ENCODE data around the gene OR10J5. TPM values are rescaled to one million over a fixed set of nuclear protein-coding genes. Genes with fewer than 3 reads are reported as not detected.

Gene OR10J5
- total RNA-seq, 2 experiments from 2014 or later, result not detected

DNA sequence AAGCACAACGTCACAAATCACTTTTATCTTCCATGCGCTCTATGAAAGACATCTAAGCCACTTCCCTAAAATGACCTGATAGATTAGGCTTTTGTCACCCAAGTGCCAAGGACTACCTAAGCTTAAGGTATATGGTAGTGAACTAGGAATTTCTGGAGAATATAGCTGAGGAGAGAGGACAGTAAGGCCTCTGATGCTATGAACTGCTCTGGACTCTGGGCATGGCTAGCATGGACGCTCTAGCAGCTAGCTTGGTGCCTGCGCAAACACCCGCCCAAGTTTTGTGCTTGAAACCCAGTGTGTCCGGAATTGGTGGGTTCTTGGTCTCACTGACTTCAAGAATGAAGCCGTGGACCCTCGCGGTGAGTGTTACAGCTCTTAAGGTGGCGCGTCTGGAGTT lies 42.5 kb downstream of the OR10J5 start:
- Histone ChIP-seq H3K9me3 (ENCODE audit: control insufficient read depth in 1 of 2, insufficient read depth in 1 of 2, low read length in 2 of 2) (peaks cover 0 to 8% of the 10 kb centered on the region in 2 experiments), H3K4me1 (ENCODE audit: insufficient read depth, low read length) (no peaks in the 10 kb centered on the region), H3K36me3 (ENCODE audit: insufficient read depth, low read length) (no peaks in the 10 kb centered on the region), H3K27me3 (ENCODE audit: control insufficient read depth in 1 of 2, insufficient read depth in 2 of 2, low read length in 2 of 2) (no peaks in the 10 kb centered on the region), H3K27ac (ENCODE audit: low read depth in 1 of 2, low read length in 2 of 2) (no peak overlapping the region), H3K4me3 (ENCODE audit: low read length) (no peak overlapping the region)
- intact Hi-C loops (cut with DNase I, micrococcal nuclease), result no loop called here
- ATAC-seq (ENCODE audit: poor library complexity), result no peak
- peaks cover 3% of the 10 kb centered on the region for H3K9me3 Mint-ChIP-seq
- CTCF ChIA-PET, result no interaction called here
- no peak overlapping the region for H3K27ac Mint-ChIP-seq
- H3K36me3 Mint-ChIP-seq (ENCODE audit: low read depth), result no peaks in the 10 kb centered on the region
- peaks cover 5% of the 10 kb centered on the region for H3K27me3 Mint-ChIP-seq
- POLR2A ChIA-PET, result interaction anchor here (0.6 kb wide), 1 partner anchor 1458 kb away, joined by 3 read pairs; no protein-coding TSS in a partner anchor
- TF ChIP-seq, protein P1, sequence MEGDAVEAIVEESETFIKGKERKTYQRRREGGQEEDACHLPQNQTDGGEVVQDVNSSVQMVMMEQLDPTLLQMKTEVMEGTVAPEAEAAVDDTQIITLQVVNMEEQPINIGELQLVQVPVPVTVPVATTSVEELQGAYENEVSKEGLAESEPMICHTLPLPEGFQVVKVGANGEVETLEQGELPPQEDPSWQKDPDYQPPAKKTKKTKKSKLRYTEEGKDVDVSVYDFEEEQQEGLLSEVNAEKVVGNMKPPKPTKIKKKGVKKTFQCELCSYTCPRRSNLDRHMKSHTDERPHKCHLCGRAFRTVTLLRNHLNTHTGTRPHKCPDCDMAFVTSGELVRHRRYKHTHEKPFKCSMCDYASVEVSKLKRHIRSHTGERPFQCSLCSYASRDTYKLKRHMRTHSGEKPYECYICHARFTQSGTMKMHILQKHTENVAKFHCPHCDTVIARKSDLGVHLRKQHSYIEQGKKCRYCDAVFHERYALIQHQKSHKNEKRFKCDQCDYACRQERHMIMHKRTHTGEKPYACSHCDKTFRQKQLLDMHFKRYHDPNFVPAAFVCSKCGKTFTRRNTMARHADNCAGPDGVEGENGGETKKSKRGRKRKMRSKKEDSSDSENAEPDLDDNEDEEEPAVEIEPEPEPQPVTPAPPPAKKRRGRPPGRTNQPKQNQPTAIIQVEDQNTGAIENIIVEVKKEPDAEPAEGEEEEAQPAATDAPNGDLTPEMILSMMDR (IDR thresholded peaks at IDR 0.05), result no peak
- H3K4me3 Mint-ChIP-seq, result no peak overlapping the region
- no peaks in the 10 kb centered on the region for H3K4me1 Mint-ChIP-seq (ENCODE audit: low read depth)
- DNase-seq, result no peak

DNA sequence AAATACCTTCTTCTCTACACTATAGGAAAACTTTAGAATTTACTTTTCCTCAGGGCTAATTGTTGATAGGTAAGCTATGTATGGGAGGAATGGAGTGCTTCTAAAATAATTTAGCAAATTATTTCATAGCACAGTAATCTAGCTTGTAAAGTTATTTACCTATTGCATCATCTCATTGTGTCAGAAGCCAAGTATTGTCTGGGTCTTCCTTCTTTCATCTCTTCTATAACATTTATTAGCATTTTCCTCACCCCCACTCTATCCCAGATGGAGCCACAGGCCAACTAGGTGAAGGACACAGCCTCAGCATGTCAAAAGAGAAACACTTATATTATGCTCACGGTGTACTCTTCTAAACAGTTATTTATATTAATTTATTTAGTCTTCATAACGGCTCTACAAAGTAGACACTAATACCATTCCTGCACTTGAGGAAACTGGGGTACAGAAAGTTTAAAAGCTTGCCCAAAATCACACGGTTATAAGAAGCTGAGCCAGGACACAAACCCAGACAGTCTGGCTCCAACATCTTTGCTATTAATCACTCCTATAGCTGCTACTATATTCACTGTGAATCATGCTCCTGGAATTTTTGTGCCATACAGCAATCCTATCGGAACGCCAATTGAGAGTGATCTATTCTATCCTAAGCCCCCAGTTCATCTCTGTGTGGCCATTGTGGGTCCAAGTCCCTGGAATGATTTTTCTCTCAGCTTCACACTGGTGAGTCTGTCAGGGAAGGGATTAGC lies 43.1 kb downstream of the OR10J5 start:
- Mint-ChIP-seq H3K27me3 (peaks cover 5% of the 10 kb centered on the region), H3K4me3 (no peak overlapping the region), H3K9me3 (peaks cover under 1% of the 10 kb centered on the region), H3K36me3 (ENCODE audit: low read depth) (no peaks in the 10 kb centered on the region), H3K27ac (no peak overlapping the region), H3K4me1 (ENCODE audit: low read depth) (no peaks in the 10 kb centered on the region)
- ATAC-seq (ENCODE audit: poor library complexity) (no peak), DNase-seq (no peak)
- Histone ChIP-seq H3K36me3 (ENCODE audit: insufficient read depth, low read length) (no peaks in the 10 kb centered on the region), H3K27me3 (ENCODE audit: control insufficient read depth in 1 of 2, insufficient read depth in 2 of 2, low read length in 2 of 2) (no peaks in the 10 kb centered on the region), H3K4me3 (ENCODE audit: low read length) (no peak overlapping the region), H3K27ac (ENCODE audit: low read depth in 1 of 2, low read length in 2 of 2) (no peak overlapping the region), H3K9me3 (ENCODE audit: control insufficient read depth in 1 of 2, insufficient read depth in 1 of 2, low read length in 2 of 2) (peaks cover 0 to 8% of the 10 kb centered on the region in 2 experiments), H3K4me1 (ENCODE audit: insufficient read depth, low read length) (no peaks in the 10 kb centered on the region)
- ChIA-PET CTCF (no interaction called here), POLR2A (interaction anchor here (0.6 kb wide), 1 partner anchor 1457 kb away, joined by 3 read pairs; no protein-coding TSS in a partner anchor)
- intact Hi-C loops (cut with DNase I, micrococcal nuclease), result no loop called here
- TF ChIP-seq, protein P1 (IDR thresholded peaks at IDR 0.05), result no peak

Other genes starting within 250 kb of the OR10J5 start
- under 1 TPM; 0.45 to 0.60 TPM for gene FCER1A, start 233.7 kb downstream of the OR10J5 start, total RNA-seq
- gene OR10J4, start 103.8 kb downstream of the OR10J5 start, total RNA-seq, result not detected
- not detected for gene OR10J1, start 96.3 kb downstream of the OR10J5 start, total RNA-seq
- not detected for gene APCS, start 51.8 kb upstream of the OR10J5 start, total RNA-seq
- gene CRP, start 178.6 kb upstream of the OR10J5 start, total RNA-seq, result not detected
- 1 to 10 TPM; 3.9 to 6.0 TPM for gene DUSP23, start 245.0 kb upstream of the OR10J5 start, total RNA-seq

Measured in CD4-positive, alpha-beta T cell (primary cell).